Activated CD4-positive, alpha-beta memory T cell treated with anti-CD3 and anti-CD28 coated beads, Interleukin-2, amount 10 ng/mL, durations not matched to agents 7 days and 5 days (primary cell): Measurements from ENCODE around the gene SSC4D. TPM values are rescaled to one million over a fixed set of nuclear protein-coding genes. Genes with fewer than 3 reads are reported as not detected.

Experiments used
- CTCF ChIA-PET: fragments of 350-600 bp; sonication (Branson Sonifier 250); formaldehyde crosslinking; loops from one replicate; lab custom pipeline; 2021; ENCODE audit warnings: antibody characterized with exemption, inconsistent platforms; lab: Charles Lee
- POLR2A ChIA-PET: fragments of 350-600 bp; sonication (Branson Sonifier 250); formaldehyde crosslinking; loops from one replicate; lab custom pipeline; 2021; ENCODE audit warnings: antibody characterized with exemption; lab: Charles Lee
- DNase-seq: peaks from one replicate; pipeline ENCODE4 v3.0.0-alpha.2; 2020
- H3K27ac Mint-ChIP-seq: one replicate; pipeline ENCODE4 v1.8.0; 2021; ENCODE audit warnings: mild to moderate bottlenecking, mixed read lengths
- H3K27me3 Mint-ChIP-seq: one replicate; pipeline ENCODE4 v1.8.0; 2021; ENCODE audit warnings: mixed read lengths
- H3K36me3 Mint-ChIP-seq: one replicate; pipeline ENCODE4 v1.8.0; 2021; ENCODE audit warnings: low read depth, mixed read lengths
- H3K4me1 Mint-ChIP-seq: one replicate; pipeline ENCODE4 v1.8.0; 2021; ENCODE audit warnings: mixed read lengths
- H3K4me3 Mint-ChIP-seq: one replicate; pipeline ENCODE4 v1.8.0; 2021; ENCODE audit warnings: mild to moderate bottlenecking, mixed read lengths
- H3K9me3 Mint-ChIP-seq: one replicate; pipeline ENCODE4 v1.8.0; 2021; ENCODE audit warnings: mixed read lengths
- total RNA-seq, 2 experiments: library from RNA; stranded (reverse); gene quantifications; one replicate each; pipeline ENCODE4 v1.2.3, GENCODE V29; 2021

The SSC4D gene
- total RNA-seq, 2 experiments from 2014 or later = 0.30 TPM; not detected in 1

DNA sequence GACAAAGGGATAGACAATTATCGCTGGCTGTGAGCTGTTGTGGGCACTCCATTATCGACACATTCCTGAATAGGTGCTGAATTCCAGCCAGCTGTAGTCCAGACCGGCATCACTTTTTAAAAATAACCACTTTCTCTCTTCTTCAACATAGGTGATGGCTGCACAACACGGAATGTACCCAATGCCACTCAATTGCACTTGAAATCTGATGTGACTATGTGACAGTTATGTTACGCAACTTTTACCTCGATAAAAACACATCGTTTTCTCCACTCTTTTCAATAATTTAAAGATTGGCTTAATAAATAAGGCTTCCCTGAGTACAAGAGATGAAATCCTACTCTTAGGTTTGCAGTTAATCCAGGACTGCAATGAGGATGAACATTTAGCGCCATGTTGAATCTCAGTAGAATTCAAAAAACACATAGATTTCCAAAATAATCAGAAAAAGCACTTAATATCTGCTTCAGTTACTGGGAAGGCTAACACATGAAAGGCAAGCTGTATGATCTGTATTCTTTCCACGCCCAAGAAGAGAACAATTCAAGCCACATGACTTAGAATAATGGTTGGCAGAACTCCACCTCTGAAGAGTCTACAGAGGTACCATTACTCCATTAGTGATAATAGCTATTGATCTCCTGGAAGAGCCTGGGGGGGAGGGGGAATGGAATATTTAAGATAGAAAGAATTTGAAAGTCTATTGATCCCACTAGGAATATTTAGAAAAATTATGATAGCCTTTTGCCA lies 54.3 kb downstream of the SSC4D start:
- Mint-ChIP-seq H3K27me3 (no peaks in the 10 kb centered on the region), H3K4me3 (no peak overlapping the region), H3K4me1 (peaks cover 62% of the 10 kb centered on the region), H3K27ac (no peak overlapping the region), H3K9me3 (no peaks in the 10 kb centered on the region), H3K36me3 (peaks cover 57% of the 10 kb centered on the region)
- ChIA-PET POLR2A (interaction anchor here (1.1 to 11.4 kb wide), 2 partner anchors 21 to 36 kb away, joined by 3 to 136 read pairs; no protein-coding TSS in a partner anchor), CTCF (interaction anchor here (1.0 to 6.0 kb wide), 2 partner anchors 39 to 63 kb away, joined by 3 to 52 read pairs; no protein-coding TSS in a partner anchor)
- no peak for DNase-seq

DNA sequence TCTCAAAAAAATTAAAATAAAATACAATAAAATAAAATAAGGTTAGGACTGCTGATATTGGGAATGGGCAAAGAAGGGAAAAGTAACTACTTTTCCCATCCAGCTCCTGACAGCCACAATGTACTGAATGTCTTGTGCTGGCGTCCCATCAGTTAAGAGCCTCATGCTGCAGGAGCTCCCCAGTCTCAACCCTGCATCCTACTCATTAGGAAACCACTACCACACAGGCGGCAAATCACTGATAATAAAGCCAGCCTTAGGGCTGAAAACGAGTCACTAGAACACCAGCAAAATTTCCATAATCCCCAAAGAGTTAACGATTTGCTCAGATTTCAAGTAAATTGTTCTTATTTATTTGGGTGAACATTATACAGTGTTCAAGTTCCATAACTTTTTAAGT lies 55.0 kb downstream of the SSC4D start:
- no peak for DNase-seq
- Mint-ChIP-seq H3K27ac (no peak overlapping the region), H3K36me3 (peaks cover 63% of the 10 kb centered on the region), H3K4me3 (no peak overlapping the region), H3K9me3 (no peaks in the 10 kb centered on the region), H3K4me1 (peaks cover 61% of the 10 kb centered on the region), H3K27me3 (no peaks in the 10 kb centered on the region)
- ChIA-PET POLR2A (interaction anchor here (1.1 to 11.4 kb wide), 4 partner anchors 10 to 36 kb away, joined by 3 to 136 read pairs (median 4); no protein-coding TSS in a partner anchor), CTCF (interaction anchor here (1.0 kb wide), 1 partner anchor 62 kb away, joined by 3 read pairs; no protein-coding TSS in a partner anchor)

DNA sequence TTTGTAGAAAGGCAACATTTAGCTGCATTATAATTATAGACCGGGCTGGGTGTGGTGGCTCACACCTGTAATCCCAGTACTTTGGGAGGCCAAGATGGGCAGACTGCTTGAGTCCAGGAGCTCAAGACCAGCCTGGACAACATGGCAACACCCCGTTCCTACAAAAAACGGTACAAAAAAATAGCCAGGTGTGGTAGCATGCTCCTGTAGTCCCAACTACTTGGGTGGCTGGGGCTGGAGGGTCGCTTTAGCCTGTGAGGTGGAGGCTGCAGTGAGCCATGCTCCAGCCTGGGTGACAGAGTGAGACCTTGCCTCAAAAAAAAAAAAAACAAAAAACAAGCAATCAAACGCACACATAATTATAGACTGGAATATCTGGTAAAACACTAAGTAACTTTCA lies 55.8 kb downstream of the SSC4D start:
- H3K27ac Mint-ChIP-seq = no peak overlapping the region
- no peak for DNase-seq
- H3K4me1 Mint-ChIP-seq = peaks cover 62% of the 10 kb centered on the region
- no peaks in the 10 kb centered on the region for H3K9me3 Mint-ChIP-seq
- H3K36me3 Mint-ChIP-seq = peaks cover 67% of the 10 kb centered on the region
- H3K4me3 Mint-ChIP-seq = no peak overlapping the region
- H3K27me3 Mint-ChIP-seq = no peaks in the 10 kb centered on the region
- ChIA-PET POLR2A (interaction anchor here (1.1 to 11.4 kb wide), 4 partner anchors 10 to 35 kb away, joined by 3 to 136 read pairs (median 4); no protein-coding TSS in a partner anchor), CTCF (interaction anchor here (1.2 to 1.6 kb wide), 2 partner anchors 33 to 35 kb away, joined by 3 read pairs; no protein-coding TSS in a partner anchor)

DNA sequence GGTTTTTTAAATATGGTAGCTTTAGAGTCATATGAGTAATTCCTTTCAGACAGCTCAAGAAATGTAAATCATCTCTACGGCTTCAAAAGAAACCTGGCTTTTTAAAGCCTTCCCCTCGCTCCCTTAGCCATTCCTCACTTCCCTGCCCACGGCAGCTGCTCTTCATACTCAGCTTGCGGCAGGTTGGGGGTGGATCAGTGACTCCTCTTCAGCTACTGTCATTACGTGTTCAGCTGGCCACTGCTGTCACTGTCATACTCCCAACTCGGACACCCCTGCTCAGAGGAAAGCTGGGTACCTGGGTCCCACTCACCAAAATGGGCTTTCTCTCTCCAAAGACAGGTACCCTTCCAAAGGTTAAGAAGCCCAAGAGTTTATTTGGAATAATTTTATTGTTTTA lies 57.3 kb downstream of the SSC4D start:
- POLR2A ChIA-PET = interaction anchor here (11.4 kb wide), 1 partner anchor 33 kb away, joined by 136 read pairs; no protein-coding TSS in a partner anchor
- no peak for DNase-seq
- Mint-ChIP-seq H3K27me3 (no peaks in the 10 kb centered on the region), H3K4me1 (peaks cover 66% of the 10 kb centered on the region), H3K9me3 (no peaks in the 10 kb centered on the region), H3K4me3 (no peak overlapping the region), H3K36me3 (peaks cover 65% of the 10 kb centered on the region), H3K27ac (no peak overlapping the region)
- CTCF ChIA-PET = interaction anchor here (0.9 to 1.6 kb wide), 3 partner anchors 8 to 26 kb away, joined by 3 to 7 read pairs (median 3); no protein-coding TSS in a partner anchor

DNA sequence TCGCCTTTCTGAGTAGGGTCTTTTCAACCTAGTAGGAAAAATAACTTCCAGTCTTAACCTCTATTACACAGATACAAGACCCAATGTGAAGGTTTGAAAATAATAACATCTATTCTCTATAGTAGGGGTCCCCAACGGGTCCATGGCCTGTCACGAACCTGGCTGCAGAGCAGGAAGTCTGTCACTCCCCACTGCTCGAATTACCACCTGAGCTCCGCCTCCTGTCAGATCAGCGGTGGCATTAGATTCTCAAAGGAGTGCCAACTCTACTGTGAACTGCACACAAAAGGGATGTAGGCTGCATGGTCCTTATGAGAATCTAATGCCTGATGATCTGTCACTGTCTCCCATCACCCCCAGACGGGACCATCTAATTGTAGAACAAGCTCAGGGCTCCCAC lies 58.1 kb downstream of the SSC4D start:
- ChIA-PET CTCF (interaction anchor here (0.9 to 1.6 kb wide), 3 partner anchors 9 to 25 kb away, joined by 3 to 7 read pairs (median 3); no protein-coding TSS in a partner anchor), POLR2A (interaction anchor here (2.5 to 11.4 kb wide), 2 partner anchors 7 to 33 kb away, joined by 11 to 136 read pairs; partner anchors contain the start of gene YWHAG)
- Mint-ChIP-seq H3K4me1 (peaks cover 68% of the 10 kb centered on the region), H3K27ac (no peak overlapping the region), H3K9me3 (no peaks in the 10 kb centered on the region), H3K36me3 (peaks cover 67% of the 10 kb centered on the region), H3K4me3 (no peak overlapping the region), H3K27me3 (no peaks in the 10 kb centered on the region)
- no peak for DNase-seq

DNA sequence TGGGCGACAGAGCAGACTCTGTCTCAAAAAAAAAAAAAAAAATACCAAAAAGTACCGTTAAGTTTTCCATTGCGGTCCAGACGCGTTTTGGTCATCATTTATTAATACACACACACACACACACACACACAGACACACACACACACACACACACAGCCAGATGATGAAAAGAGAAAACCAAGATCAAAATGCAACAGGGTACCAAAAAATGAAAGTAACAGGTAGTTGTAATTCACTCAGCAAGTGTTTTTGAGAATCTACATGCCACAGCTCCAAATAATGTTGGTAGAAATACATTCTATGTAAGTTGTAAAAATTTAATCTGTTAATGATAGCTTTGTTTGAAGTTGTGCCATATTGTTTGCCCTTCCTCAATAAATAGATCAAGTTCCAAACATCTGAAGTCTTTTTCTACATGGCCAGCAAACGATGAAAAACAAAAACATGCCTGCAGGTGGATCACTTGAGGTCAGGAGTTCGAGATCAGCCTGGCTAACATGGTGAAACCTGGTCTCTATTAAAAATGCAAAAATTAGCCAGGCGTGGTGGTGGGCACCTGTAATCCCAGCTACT lies 60.1 kb downstream of the SSC4D start:
- Mint-ChIP-seq H3K36me3 (peaks cover 65% of the 10 kb centered on the region), H3K4me1 (peaks cover 61% of the 10 kb centered on the region), H3K27ac (peak overlapping the region; percentile 18), H3K4me3 (peak overlapping the region; percentile 12), H3K27me3 (no peaks in the 10 kb centered on the region), H3K9me3 (no peaks in the 10 kb centered on the region)
- POLR2A ChIA-PET = interaction anchor here (2.1 to 2.5 kb wide), 2 partner anchors 9 to 31 kb away, joined by 10 to 11 read pairs; partner anchors contain the start of gene YWHAG
- no peak for DNase-seq
- CTCF ChIA-PET = interaction anchor here (0.7 kb wide), 1 partner anchor 25 kb away, joined by 3 read pairs; no protein-coding TSS in a partner anchor

DNA sequence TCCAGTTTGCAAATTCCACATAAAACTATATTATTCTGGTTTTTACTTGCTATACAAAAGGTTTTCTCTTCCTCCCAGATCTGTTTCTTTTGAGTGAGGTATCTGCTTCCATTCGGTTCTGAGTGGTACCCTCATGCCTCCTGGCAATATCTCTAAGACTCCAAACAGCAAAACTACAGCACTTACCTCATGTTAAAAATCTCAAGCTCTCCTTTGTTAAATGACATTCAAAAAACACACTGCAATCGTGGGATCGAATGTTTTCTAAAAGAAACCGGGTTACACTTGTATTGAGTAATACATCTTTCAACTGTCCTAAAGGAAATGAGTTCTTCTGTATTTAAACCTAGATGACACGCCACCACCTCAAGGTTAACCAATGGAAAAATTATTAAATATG lies 61.8 kb downstream of the SSC4D start:
- H3K36me3 Mint-ChIP-seq = peaks cover 73% of the 10 kb centered on the region
- POLR2A ChIA-PET = interaction anchor here (0.8 to 1.7 kb wide), 4 partner anchors 10 to 29 kb away, joined by 3 to 8 read pairs (median 3); partner anchors contain the start of gene YWHAG
- CTCF ChIA-PET = no interaction called here
- peak overlapping the region; percentile 67 for H3K27ac Mint-ChIP-seq
- no peaks in the 10 kb centered on the region for H3K9me3 Mint-ChIP-seq
- DNase-seq = no peak
- peaks cover 66% of the 10 kb centered on the region for H3K4me1 Mint-ChIP-seq
- H3K4me3 Mint-ChIP-seq = no peak overlapping the region
- no peaks in the 10 kb centered on the region for H3K27me3 Mint-ChIP-seq

GRCh38 chr7:76346778-76347177 lies 62.7 kb downstream of the SSC4D start:
- H3K9me3 Mint-ChIP-seq = no peaks in the 10 kb centered on the region
- DNase-seq = no peak
- H3K4me1 Mint-ChIP-seq = peaks cover 66% of the 10 kb centered on the region
- peak overlapping the region; percentile 67 for H3K27ac Mint-ChIP-seq
- no peak overlapping the region for H3K4me3 Mint-ChIP-seq
- POLR2A ChIA-PET = interaction anchor here (1.7 kb wide), 1 partner anchor 28 kb away, joined by 8 read pairs; no protein-coding TSS in a partner anchor
- no peaks in the 10 kb centered on the region for H3K27me3 Mint-ChIP-seq
- H3K36me3 Mint-ChIP-seq = peaks cover 73% of the 10 kb centered on the region
- CTCF ChIA-PET = no interaction called here

DNA sequence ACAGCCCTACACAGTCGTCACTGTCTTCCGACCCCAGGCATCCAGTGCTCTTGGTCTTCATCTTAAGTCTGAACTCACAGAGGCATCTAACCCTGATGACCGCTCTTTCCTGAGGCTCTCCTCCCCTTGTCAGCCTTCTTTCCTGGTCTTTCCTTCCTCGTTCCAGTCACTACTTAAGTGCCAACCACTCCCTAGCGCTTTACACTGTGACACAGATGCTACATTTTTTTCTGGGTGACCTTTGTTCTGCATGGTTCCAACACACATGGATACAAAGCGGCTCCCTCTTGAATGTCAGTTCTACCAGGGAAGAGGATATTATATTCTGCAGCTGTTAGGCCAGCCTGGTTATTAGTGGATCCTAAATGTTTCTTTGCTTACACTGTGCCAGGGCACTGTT lies 63.4 kb downstream of the SSC4D start:
- CTCF ChIA-PET = no interaction called here
- Mint-ChIP-seq H3K4me1 (peaks cover 63% of the 10 kb centered on the region), H3K27ac (no peak overlapping the region), H3K36me3 (peaks cover 71% of the 10 kb centered on the region), H3K27me3 (no peaks in the 10 kb centered on the region), H3K9me3 (no peaks in the 10 kb centered on the region), H3K4me3 (no peak overlapping the region)
- DNase-seq = no peak
- POLR2A ChIA-PET = no interaction called here

DNA sequence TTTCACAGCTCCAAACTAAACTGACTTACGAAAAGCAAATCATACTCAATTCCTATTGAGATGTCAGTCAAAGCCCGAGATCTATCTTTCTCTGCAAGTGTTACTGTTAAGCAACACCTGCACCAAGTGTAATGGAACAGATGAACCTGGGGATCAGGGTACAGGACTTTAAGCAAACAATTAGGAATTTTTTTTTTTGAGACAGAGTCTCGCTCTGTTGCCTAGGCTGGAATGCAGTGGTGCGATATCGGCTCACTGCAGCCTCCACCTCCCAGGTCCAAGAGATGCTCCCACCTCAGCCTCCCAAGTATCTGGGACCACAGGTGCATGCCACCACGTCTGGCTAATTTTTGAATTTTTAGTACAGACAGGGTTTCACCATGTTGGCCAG lies 65.6 kb downstream of the SSC4D start:
- peaks cover 71% of the 10 kb centered on the region for H3K36me3 Mint-ChIP-seq

DNA sequence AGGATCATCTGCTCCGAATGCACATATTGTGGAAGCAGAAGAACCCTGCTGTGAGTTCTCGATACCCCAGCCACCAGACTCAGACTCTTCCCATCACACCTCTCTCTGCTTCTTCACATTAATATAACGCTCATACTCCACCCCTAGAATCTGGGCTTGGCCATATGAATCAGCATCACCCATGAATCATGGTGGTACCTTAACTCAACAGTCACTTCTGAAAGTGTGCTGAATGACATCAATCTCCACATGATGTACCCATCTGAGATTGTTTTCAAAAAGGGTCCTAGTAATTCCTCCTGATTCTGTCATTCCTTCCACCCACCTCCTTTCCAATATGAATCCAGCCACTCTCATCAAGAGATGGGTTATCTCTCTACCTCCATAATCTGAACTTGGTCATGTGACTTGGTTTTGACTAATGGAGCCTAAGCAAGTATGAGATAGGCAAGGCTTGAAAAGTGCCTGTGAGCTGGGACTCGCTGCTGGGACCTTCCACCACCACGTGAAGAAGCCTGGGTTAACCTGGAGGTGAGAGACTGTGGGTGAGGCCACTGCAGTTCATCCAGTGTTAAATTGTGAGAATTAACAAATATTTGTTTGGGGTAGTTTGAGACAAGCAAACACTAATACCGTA lies 66.1 kb downstream of the SSC4D start:
- H3K4me1 Mint-ChIP-seq = peaks cover 66% of the 10 kb centered on the region
- no peak for DNase-seq

More for the DNA sequence above, 65.6 kb downstream of the SSC4D start:
- no peak for DNase-seq
- H3K9me3 Mint-ChIP-seq = no peaks in the 10 kb centered on the region
- peaks cover 65% of the 10 kb centered on the region for H3K4me1 Mint-ChIP-seq
- ChIA-PET POLR2A (interaction anchor here (1.4 kb wide), 1 partner anchor 10 kb away, joined by 4 read pairs; no protein-coding TSS in a partner anchor), CTCF (no interaction called here)
- no peaks in the 10 kb centered on the region for H3K27me3 Mint-ChIP-seq
- peak overlapping the region; percentile 13 for H3K27ac Mint-ChIP-seq
- no peak overlapping the region for H3K4me3 Mint-ChIP-seq

DNA sequence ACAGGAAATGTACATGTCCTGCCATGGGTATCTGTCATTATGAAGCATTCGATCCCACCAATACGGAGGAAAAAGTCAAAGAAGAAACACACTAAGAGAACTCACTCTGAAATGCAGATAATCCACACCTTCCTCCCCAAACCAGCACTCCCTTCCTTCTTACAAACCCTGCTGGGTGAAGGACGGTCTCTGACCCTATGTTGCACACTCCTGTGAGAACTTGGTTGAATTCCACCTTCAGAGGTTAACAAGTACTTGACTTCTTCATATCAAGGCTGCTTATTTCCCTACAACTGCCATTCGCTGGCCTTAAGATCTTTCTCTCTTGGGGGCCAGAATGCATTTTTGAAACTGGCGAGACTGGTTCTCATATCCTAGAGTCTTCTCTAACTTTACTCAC lies 67.3 kb downstream of the SSC4D start:
- H3K27ac Mint-ChIP-seq = peak overlapping the region; percentile 17
- DNase-seq = no peak
- H3K4me1 Mint-ChIP-seq = peaks cover 59% of the 10 kb centered on the region

More for the DNA sequence above, 66.1 kb downstream of the SSC4D start:
- no peak overlapping the region for H3K4me3 Mint-ChIP-seq
- ChIA-PET POLR2A (interaction anchor here (1.4 kb wide), 1 partner anchor 11 kb away, joined by 4 read pairs; no protein-coding TSS in a partner anchor), CTCF (no interaction called here)
- H3K9me3 Mint-ChIP-seq = no peaks in the 10 kb centered on the region
- H3K36me3 Mint-ChIP-seq = peaks cover 72% of the 10 kb centered on the region
- peak overlapping the region; percentile 13 for H3K27ac Mint-ChIP-seq
- H3K27me3 Mint-ChIP-seq = no peaks in the 10 kb centered on the region

More for the DNA sequence above, 67.3 kb downstream of the SSC4D start:
- Mint-ChIP-seq H3K4me3 (no peak overlapping the region), H3K9me3 (no peaks in the 10 kb centered on the region), H3K27me3 (no peaks in the 10 kb centered on the region), H3K36me3 (peaks cover 73% of the 10 kb centered on the region)
- ChIA-PET CTCF (no interaction called here), POLR2A (interaction anchor here (0.6 kb wide), 1 partner anchor 82 kb away, joined by 3 read pairs; the partner anchor contains the start of gene ZP3)
